HG02571 (cell line): ENCODE results near the gene CORO7.

Experiments used
- ATAC-seq: cut with Tn5 transposase; IDR thresholded peaks from one replicate; pipeline ENCODE4 v1.9.1; 2021; ENCODE audit warnings: mild to moderate bottlenecking, moderate library complexity; ENCODE audit not compliant: unreplicated experiment

Gene CORO7

GRCh38 chr16:4324492-4325252 lies 91.7 kb downstream of the CORO7 start:
- ATAC-seq = no peak

- no peak for ATAC-seq
These were observed 92.4 kb downstream of the CORO7 start for GRCh38 chr16:4323845-4324488.

DNA sequence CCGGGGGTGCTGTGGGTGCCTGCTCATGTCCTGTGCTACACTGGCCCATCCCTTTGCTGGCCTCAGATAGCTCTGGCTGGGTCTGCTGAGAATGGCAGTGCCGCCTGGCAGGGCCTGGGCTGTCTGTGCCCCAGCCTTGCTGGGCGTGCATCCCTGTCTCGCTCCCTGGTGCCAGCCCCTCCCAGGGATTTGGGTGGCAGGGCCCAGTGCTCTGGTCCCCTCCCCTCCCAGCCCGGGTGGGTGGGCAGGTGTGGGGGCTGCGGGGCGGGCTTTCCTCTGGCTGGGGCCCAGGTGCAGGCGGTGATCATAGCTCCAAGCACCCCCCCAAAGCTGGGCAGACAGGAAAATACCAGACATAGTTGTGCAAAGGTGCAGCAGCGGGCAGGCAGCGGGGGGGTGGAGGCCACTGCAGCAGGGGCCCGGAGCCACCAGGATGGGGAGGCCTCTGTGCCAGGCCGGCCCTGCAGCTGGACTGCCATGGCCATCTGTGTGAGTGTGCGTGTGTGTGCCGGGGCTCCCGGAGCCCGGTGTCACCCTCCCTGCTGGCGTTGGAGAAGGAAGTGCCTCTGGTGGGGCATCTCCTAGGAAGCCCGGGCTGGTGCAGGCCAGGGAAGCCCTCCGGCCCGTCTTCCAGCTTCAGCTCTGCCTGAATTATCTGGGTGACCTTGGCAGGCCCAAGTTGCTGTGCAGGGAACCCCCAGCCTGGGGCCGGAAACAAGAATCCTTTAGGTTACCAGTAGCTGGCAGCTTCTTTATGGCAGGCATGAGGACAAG lies 93.1 kb downstream of the CORO7 start:
- ATAC-seq = no peak

DNA sequence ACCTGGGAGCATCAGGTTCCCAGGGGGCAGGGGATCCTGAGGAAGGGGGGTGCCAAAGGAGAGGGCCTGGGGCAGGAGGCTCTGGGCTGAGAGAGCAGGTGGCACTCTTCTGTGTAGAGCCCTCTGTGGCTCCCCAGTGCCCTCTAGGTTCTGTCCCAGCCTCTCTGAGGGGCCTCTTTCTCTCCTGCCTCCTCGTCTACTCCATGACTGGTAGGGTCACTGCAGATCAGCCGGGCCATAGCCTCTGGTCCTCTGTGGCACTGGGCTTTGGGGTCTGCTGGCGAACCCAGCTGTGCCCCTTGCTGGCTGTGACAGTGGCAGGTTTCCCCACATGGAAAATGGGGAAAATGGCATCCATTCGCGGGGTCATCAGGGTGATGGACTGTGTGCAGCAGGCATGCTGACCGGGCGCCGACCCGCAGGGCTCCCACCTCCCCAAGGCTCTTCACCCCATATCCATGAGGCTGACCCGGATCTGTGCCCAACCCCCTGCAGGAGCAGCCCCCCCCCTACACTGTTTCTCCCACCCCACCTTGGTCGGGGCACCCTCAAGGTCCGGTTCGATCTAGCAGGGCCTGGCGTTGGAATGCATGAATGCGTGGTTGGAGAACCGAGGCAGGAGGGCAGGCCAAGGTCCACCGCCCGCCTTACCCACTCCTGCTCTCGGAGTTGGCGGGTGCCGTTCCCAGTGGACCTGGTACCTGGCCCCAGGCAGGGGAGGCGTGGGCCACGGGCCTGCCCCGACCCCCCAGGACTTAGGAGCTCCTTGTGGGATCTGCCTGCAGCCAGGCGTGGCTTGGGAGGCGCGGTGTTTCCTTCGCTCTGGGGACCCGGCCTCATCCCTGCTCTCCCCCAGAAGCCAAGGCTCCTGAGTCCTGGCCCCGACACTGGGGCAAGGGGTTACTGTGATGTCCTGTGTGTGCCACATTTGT lies 94.0 kb downstream of the CORO7 start:
- no peak for ATAC-seq

DNA sequence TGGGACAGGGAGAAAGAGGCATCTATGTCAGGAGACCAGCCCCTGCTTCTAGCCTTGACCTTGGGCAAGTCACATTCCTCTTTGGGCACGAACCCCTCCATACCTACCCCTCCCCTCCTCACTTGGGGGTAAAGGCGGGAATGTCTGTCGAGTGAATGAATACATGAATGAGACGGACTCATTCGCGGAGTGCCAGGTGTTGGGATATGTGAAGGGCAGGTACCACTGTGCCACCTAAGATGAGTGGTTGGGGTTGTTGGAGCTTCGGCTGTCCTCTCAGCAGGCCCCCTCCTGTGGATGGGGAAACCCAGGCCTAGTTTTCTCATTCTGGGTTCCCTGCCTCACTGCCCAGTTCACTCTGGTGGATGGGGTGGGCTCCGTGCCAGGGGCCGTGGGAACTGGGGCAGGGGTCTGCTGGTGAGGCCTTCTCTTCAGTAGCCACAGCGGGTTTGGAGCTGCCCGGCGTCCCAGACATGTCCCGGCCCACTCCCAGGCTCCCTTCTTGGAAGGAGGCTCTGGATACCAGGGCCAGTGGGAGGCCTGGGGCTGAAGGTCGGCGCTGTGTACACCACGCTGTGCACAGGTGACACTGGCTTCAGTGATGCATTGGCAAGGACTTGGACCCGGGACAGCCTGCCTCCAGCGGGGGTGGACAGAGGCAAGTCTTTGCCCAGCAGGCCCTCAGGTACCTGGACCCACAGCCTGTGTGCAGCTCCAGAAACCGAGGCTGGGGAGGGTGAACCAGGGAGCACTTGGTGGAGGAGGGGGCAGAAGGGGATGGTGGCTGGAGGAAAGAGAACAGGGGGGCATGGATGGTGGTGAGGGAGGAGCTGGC lies 94.9 kb downstream of the CORO7 start:
- no peak for ATAC-seq

DNA sequence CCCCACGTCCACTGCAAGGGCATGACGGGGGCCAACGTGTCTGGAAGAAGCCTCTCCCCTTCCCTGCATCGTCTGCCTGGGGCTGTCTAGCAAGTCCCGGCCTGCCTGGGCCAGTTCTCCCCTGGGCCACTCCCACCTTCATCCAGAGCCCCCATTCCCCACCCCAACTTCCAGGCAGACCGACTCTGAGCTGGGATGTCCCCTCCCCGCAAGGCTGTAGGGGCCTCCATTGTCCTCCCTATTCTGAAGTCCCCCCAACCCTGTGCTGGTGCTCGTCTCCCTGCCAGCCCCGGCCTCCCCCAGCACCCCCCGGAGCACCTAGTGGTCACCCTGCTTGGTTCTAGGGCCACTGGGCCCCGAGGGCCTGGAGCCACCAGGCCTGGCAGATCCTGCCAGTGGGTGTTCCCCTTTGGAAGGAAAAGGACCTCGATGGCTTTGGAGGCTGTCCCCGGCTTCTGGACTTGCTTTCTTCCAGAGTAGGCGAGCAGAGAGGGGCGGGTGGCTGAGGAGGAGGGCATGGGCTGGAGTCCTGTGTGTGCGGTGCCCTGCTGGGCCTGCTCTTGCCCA lies 95.7 kb downstream of the CORO7 start:
- no peak for ATAC-seq

- no peak for ATAC-seq
These were observed 96.7 kb downstream of the CORO7 start for GRCh38 chr16:4319454-4320421.

DNA sequence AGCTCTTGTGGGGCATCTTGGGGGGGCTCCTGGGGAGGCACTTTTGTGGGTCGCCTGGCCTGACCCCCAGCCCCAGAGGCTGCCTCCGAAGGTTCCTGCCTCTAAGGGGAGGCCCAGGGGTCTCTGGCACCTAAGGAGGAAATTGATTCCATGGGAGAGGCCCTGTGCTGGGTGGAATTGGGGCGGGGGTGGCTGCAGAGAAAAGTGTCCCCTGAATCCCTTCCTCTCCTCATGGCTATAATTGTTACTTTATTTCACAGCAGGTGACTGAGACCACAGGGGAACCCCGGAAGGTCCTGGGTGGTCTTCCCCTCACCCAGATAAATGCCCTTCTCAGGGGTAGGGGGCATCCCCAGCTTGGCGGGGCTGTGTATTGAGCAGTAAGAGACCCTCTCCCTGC lies 97.4 kb downstream of the CORO7 start:
- ATAC-seq = no peak

- no peak for ATAC-seq
These were observed 97.9 kb downstream of the CORO7 start for GRCh38 chr16:4318451-4318910.

DNA sequence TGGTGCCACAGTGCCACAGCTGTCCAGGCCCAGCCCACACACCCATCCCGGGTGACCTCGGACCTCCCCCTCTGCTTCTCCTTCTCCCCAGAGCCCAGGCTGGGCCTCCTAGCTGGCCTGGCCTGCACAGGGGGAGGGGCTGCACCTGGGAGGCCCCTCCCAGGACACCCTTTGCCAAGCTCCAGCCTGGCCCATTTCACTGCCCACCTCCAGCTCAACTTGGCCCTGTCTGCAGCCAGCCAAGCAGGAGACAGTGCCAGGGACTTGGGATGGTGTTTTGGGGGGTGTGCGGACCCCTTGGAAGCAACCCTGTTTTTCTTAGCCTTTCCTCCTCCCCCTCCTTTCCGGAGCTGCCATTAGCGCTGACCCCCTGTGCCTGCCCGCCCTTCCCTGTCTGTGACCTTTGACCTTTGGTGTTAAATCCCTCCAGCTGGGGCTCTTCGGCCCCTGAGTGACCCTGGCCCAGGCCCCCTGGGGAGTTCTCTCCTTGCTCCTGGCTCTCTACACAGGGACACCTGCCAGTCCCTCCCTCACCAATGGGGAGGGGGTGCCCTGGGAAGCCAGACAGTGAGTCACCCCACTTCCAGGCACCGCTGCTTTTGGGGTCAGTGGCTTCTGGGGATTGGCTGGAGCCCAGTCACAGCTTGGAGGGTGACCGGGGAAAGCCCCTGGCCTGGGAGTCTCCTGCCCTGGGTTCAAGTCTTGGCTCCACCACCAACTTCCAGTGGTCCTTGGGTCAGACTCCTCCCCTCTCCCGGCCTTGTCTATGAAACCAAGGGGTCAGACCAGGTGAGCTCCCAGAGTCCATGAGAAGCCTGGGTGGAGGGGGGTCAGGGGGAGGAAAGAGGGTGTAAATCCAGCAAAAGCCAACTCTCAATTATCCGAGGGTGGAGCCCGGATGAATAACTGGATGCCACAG lies 98.6 kb downstream of the CORO7 start:
- no peak for ATAC-seq

- ATAC-seq = no peak
These were observed 99.4 kb downstream of the CORO7 start for GRCh38 chr16:4316864-4317531.

GRCh38 chr16:4316108-4316863 lies 100.1 kb downstream of the CORO7 start:
- no peak for ATAC-seq

- no peak for ATAC-seq
These were observed 100.9 kb downstream of the CORO7 start, which contains the start of gene GLIS2 for GRCh38 chr16:4315186-4316107. Gene GLIS2 (plus strand): TSS chr16:4316067. CDS start chr16:4332281, 16,214 bp downstream.

DNA sequence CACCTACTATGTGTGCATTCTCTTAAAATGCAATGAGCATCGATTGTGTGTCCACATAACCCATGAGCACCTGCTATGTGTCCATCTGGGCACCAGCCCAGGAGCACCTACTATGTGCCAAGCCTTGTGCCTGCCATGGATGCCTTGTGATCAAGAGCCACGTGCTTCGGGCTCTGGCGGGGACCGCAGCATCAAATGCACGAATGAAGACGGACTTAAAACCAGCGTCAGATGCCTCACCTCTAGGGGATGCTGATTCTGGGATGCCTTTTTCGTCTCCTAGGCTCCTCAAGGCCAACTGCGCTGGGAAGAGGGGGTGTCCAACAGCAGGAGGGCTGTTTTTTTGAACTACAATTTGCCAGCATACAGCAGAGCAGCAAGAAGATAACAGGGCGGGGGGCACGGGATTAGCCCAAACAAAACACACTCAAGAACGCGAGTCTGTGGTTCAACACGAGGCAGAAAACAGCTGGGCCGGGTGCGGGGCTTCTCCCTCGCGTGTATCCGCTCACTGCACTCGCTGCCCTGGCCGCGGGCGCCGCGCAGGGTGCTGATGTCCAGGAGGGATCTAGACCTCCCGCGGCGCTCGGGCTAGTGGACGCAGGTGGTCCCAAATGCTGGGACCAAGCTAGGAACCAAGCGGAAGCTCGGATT lies 101.7 kb downstream of the CORO7 start:
- ATAC-seq = no peak
